ENCODE data around the gene FXYD4.
"Not testable (repeated sequence)": the region's sequence is repeated elsewhere in the genome, so short reads cannot be mapped to it uniquely, and the experiment has no call there.

Gene FXYD4

GRCh38 chr10:43371418-43371817 lies at the start of gene FXYD4:
Gene FXYD4, plus strand, starts transcription at chr10:43371636. Its CDS starts 2,111 bp downstream, at chr10:43373747.
- DNase-seq (ENCODE audit: extremely low read depth in 1 of 2, low read depth in 1 of 2): no peak

- DNase-seq (ENCODE audit: extremely low read depth in 1 of 2, low read depth in 1 of 2): no peak
Observed at GRCh38 chr10:43322331-43322730, 49.1 kb upstream of the FXYD4 start.

GRCh38 chr10:43322769-43323168 lies 48.7 kb upstream of the FXYD4 start:
- peak; percentile 50 to 89 for DNase-seq (ENCODE audit: extremely low read depth in 1 of 2, low read depth in 1 of 2)

GRCh38 chr10:43323245-43323644 lies 48.2 kb upstream of the FXYD4 start:
- DNase-seq (ENCODE audit: extremely low read depth in 1 of 2, low read depth in 1 of 2): no peak

GRCh38 chr10:43324876-43325275 lies 46.6 kb upstream of the FXYD4 start:
- DNase-seq (ENCODE audit: extremely low read depth in 1 of 2, low read depth in 1 of 2): no peak

- no peak for DNase-seq (ENCODE audit: extremely low read depth in 1 of 2, low read depth in 1 of 2)
Observed at GRCh38 chr10:43327171-43327570, 44.3 kb upstream of the FXYD4 start.

- DNase-seq (ENCODE audit: extremely low read depth in 1 of 2, low read depth in 1 of 2): no peak
Observed at GRCh38 chr10:43327986-43328385, 43.5 kb upstream of the FXYD4 start.

- DNase-seq (ENCODE audit: extremely low read depth in 1 of 2, low read depth in 1 of 2): not testable (repeated sequence)
Observed at GRCh38 chr10:43328810-43329209, 42.6 kb upstream of the FXYD4 start.

GRCh38 chr10:43329246-43329885 lies 42.1 kb upstream of the FXYD4 start:
- not testable (repeated sequence) for DNase-seq (ENCODE audit: extremely low read depth in 1 of 2, low read depth in 1 of 2)

- not testable (repeated sequence) for DNase-seq (ENCODE audit: extremely low read depth in 1 of 2, low read depth in 1 of 2)
Observed at GRCh38 chr10:43330049-43330823, 41.2 kb upstream of the FXYD4 start.

- DNase-seq (ENCODE audit: extremely low read depth in 1 of 2, low read depth in 1 of 2): not testable (repeated sequence)
Observed at GRCh38 chr10:43330824-43331127, 40.7 kb upstream of the FXYD4 start.

GRCh38 chr10:43333653-43334052 lies 37.8 kb upstream of the FXYD4 start:
- DNase-seq (ENCODE audit: extremely low read depth in 1 of 2, low read depth in 1 of 2): no peak

- no peak for DNase-seq (ENCODE audit: extremely low read depth in 1 of 2, low read depth in 1 of 2)
Observed at GRCh38 chr10:43336061-43336460, 35.4 kb upstream of the FXYD4 start.

- DNase-seq (ENCODE audit: extremely low read depth in 1 of 2, low read depth in 1 of 2): no peak
Observed at GRCh38 chr10:43336641-43337318, 34.7 kb upstream of the FXYD4 start.

- not testable (repeated sequence) for DNase-seq (ENCODE audit: extremely low read depth in 1 of 2, low read depth in 1 of 2)
Observed at GRCh38 chr10:43337536-43337935, 33.9 kb upstream of the FXYD4 start.

- DNase-seq (ENCODE audit: extremely low read depth in 1 of 2, low read depth in 1 of 2): no peak
Observed at GRCh38 chr10:43338117-43338516, 33.3 kb upstream of the FXYD4 start.

GRCh38 chr10:43339136-43339535 lies 32.3 kb upstream of the FXYD4 start:
- DNase-seq (ENCODE audit: extremely low read depth in 1 of 2, low read depth in 1 of 2): no peak

- DNase-seq (ENCODE audit: extremely low read depth in 1 of 2, low read depth in 1 of 2): no peak
Observed at GRCh38 chr10:43340101-43340500, 31.3 kb upstream of the FXYD4 start.

- DNase-seq (ENCODE audit: extremely low read depth in 1 of 2, low read depth in 1 of 2): no peak
Observed at GRCh38 chr10:43340619-43341018, 30.8 kb upstream of the FXYD4 start.

- DNase-seq (ENCODE audit: extremely low read depth in 1 of 2, low read depth in 1 of 2): no peak
Observed at GRCh38 chr10:43341450-43341849, 30.0 kb upstream of the FXYD4 start.

GRCh38 chr10:43342279-43343125 lies 28.9 kb upstream of the FXYD4 start:
- no peak for DNase-seq (ENCODE audit: extremely low read depth in 1 of 2, low read depth in 1 of 2)
